ENCODE measurements around the gene KCNC1. TPM values are rescaled to one million over a fixed set of nuclear protein-coding genes. Genes with fewer than 3 reads are reported as not detected.

KCNC1 gene
- total RNA-seq, 4 donors from 2014 or later = not detected

DNA sequence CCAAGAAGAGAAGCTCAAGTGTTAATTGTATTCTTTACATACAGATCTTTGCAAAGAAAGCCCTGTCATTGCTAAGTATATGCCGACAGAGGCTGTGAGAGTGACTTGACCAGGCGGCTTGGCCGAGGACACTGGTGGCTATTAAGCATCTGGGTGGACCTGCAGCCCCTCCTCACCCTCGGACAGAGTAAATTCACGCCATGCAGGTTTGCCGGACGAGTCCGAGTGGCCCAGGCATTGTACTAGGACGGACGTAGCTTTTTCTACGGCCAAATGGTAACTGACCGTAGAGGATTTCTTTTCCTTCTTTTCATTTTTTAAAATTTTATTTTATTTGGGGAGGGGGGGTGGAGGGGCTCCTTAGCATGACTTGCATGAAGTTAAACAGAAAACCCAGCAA lies 47.0 kb downstream of the KCNC1 start:
- TF ChIP-seq POLR2AphosphoS5 (IDR thresholded peaks at IDR 0.05) (no peak), EP300 (IDR thresholded peaks at IDR 0.05) (no peak)
- H3K4me3 ChIP-seq = no peak overlapping the region
- no peak for DNase-seq (ENCODE audit: low spot score in 2 of 2)
- no peaks in the 10 kb centered on the region for H3K36me3 ChIP-seq
- H3K4me1 ChIP-seq = peaks cover 10% of the 10 kb centered on the region
- no peaks in the 10 kb centered on the region for H3K27me3 ChIP-seq
- no peaks in the 10 kb centered on the region for H3K9me3 ChIP-seq
- WGBS = 75% methylated on average over 12 of the region's 12 CpGs
- H3K27ac ChIP-seq = no peak overlapping the region

- H3K27ac ChIP-seq = no peak overlapping the region
- peaks cover 10% of the 10 kb centered on the region for H3K4me1 ChIP-seq
- WGBS = 87% methylated on average over 12 of the region's 12 CpGs
- H3K27me3 ChIP-seq = no peaks in the 10 kb centered on the region
- TF ChIP-seq POLR2A (IDR thresholded peaks at IDR 0.05) = no peak
- TF ChIP-seq, protein P1, sequence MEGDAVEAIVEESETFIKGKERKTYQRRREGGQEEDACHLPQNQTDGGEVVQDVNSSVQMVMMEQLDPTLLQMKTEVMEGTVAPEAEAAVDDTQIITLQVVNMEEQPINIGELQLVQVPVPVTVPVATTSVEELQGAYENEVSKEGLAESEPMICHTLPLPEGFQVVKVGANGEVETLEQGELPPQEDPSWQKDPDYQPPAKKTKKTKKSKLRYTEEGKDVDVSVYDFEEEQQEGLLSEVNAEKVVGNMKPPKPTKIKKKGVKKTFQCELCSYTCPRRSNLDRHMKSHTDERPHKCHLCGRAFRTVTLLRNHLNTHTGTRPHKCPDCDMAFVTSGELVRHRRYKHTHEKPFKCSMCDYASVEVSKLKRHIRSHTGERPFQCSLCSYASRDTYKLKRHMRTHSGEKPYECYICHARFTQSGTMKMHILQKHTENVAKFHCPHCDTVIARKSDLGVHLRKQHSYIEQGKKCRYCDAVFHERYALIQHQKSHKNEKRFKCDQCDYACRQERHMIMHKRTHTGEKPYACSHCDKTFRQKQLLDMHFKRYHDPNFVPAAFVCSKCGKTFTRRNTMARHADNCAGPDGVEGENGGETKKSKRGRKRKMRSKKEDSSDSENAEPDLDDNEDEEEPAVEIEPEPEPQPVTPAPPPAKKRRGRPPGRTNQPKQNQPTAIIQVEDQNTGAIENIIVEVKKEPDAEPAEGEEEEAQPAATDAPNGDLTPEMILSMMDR (IDR thresholded peaks at IDR 0.05) = no peak
- no peak for TF ChIP-seq POLR2AphosphoS5 (IDR thresholded peaks at IDR 0.05)
- TF ChIP-seq EP300 (IDR thresholded peaks at IDR 0.05) = no peak
- H3K36me3 ChIP-seq = no peaks in the 10 kb centered on the region
- no peak for DNase-seq (ENCODE audit: low spot score in 2 of 2)
- H3K4me3 ChIP-seq = no peak overlapping the region
- no peaks in the 10 kb centered on the region for H3K9me3 ChIP-seq
Observed at GRCh38 chr11:17782145-17782544, 47.6 kb downstream of the KCNC1 start.

DNA sequence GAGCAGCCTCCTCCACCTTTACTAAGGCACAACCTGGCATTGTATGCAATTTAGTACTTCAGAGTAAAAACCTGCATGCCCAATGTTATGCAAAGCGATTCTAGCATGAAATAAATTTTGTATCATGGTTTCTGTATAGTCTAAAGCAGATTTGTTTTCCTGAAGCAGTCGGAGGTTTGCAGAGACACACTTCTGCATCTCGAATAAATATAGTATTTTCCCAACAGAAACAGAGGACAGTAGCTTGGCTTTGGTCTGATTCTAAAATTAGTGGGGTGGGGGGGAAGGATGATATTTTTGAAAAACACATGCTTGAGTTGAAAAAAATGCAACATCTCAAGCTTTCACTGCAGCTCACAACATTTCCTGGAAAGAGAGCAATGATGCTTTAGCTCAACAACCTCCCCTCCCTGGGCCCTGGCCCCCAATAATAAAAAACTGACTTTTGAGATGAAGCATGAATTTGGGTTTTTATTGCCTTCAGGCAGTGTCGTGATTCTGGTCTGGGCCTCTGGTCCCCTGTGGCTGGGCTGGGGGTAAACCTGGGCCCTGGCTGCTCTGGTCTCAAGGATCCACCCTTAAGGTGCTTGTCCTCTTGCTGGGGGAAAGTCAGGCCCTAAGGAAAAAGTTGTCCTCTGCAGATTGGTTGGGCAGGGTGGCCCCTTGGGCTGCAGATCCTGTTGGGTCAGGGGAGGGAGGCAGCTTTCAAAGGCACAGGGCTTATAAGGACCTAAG lies 48.2 kb downstream of the KCNC1 start:
- WGBS = 68% methylated on average over 4 of the region's 4 CpGs
- TF ChIP-seq POLR2A (IDR thresholded peaks at IDR 0.05) (no peak), EP300 (IDR thresholded peaks at IDR 0.05) (no peak), POLR2AphosphoS5 (IDR thresholded peaks at IDR 0.05) (no peak)
- TF ChIP-seq, protein P1 (IDR thresholded peaks at IDR 0.05) = no peak

DNA sequence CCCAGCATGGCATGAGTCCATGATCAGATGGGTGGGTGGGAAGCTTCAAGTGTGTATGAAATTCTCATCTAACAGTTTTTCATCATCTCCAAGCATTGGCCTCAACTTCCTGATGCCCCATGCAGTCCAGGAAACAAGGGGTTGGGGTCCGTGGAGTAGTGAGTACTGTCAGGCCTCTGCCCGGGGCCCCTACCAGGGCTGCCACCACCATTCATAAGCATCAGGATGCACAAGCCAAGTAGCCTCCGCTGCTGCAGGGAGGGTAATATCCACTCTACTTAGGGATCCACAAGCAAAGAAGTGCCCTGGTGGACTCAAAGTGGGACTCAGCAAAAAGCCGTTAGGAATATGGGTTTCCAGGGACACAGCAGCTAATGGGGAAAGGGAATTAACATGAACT lies 49.3 kb downstream of the KCNC1 start:
- Histone ChIP-seq H3K36me3 (no peaks in the 10 kb centered on the region), H3K27me3 (no peaks in the 10 kb centered on the region), H3K4me3 (no peak overlapping the region), H3K4me1 (peaks cover 10% of the 10 kb centered on the region), H3K27ac (no peak overlapping the region), H3K9me3 (no peaks in the 10 kb centered on the region)
- WGBS = 96% methylated on average over 4 of the region's 4 CpGs
- no peak for DNase-seq (ENCODE audit: low spot score in 2 of 2)
- TF ChIP-seq POLR2AphosphoS5 (IDR thresholded peaks at IDR 0.05) (no peak), EP300 (IDR thresholded peaks at IDR 0.05) (no peak), POLR2A (IDR thresholded peaks at IDR 0.05) (no peak)
- TF ChIP-seq, protein P1 (IDR thresholded peaks at IDR 0.05) = no peak

More for the DNA sequence above, 48.2 kb downstream of the KCNC1 start:
- H3K9me3 ChIP-seq = no peaks in the 10 kb centered on the region
- no peaks in the 10 kb centered on the region for H3K27me3 ChIP-seq
- no peak overlapping the region for H3K27ac ChIP-seq
- no peak for DNase-seq (ENCODE audit: low spot score in 2 of 2)
- H3K4me3 ChIP-seq = no peak overlapping the region
- no peaks in the 10 kb centered on the region for H3K36me3 ChIP-seq
- H3K4me1 ChIP-seq = peaks cover 10% of the 10 kb centered on the region

DNA sequence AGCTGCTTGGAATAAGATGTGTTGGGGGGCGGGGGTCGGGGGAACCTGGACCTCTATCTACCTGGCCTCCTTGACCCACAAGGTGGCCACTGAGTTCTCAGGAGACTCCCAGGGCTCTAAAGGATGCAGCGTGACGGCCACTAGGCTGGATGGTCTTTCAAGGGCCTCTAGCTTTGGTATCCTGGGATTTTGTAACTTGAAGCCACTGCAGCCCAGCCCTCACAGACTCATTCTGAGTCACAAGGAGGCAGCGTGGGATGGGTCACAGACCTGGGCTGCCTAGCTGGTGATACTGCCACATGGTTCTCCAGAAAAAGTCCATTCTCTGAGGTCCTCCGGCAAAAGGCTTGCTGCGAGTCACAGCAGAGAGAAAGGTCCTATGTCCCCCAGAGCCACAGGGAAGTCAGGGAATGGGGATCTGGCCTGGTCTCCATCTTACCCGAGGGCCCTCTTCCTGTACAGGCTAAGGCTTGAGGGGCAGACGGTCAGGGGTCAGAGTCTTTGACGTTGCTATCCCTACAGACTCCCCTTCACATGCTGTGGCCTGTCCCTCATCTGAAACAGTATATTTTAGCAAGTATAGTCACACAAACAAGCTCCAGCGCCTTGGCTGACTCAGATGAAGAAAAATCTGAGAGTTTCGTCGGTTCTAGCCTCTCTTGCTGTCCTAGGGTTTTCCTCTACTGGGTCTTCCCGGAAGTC lies 52.4 kb downstream of the KCNC1 start:
- Histone ChIP-seq H3K27ac (no peak overlapping the region), H3K36me3 (no peaks in the 10 kb centered on the region), H3K4me3 (no peak overlapping the region), H3K4me1 (no peaks in the 10 kb centered on the region), H3K27me3 (no peaks in the 10 kb centered on the region), H3K9me3 (no peaks in the 10 kb centered on the region)
- 94% methylated on average over 12 of the region's 14 CpGs for WGBS
- TF ChIP-seq, protein P1 (IDR thresholded peaks at IDR 0.05) = no peak
- TF ChIP-seq POLR2AphosphoS5 (IDR thresholded peaks at IDR 0.05) (no peak), EP300 (IDR thresholded peaks at IDR 0.05) (no peak)
- no peak for DNase-seq (ENCODE audit: low spot score in 2 of 2)
